Caco-2 (cell line): ENCODE results near the gene CDCP1. TPM values are rescaled to one million over a fixed set of nuclear protein-coding genes. Genes with fewer than 3 reads are reported as not detected.

Experiments
- BruUV-seq: library from RNA; stranded (reverse); fragments of 400-500 nt; replicated peaks from 2 replicates; lab custom pipeline; 2021; lab: Mats Ljungman, UMichigan
- CTCF ChIA-PET: fragments of 300-600 bp; sonication (Branson Sonifier 250); formaldehyde crosslinking; loops from one replicate; lab custom pipeline; 2022; ENCODE audit warnings: antibody characterized with exemption; lab: Charles Lee
- POLR2A ChIA-PET: fragments of 300-600 bp; sonication (Branson Sonifier 250); formaldehyde crosslinking; loops from one replicate; lab custom pipeline; 2022; ENCODE audit warnings: antibody characterized with exemption; lab: Charles Lee
- DNase-seq, 2 experiments: peaks; one replicate each; pipeline versions ENCODE4 v3.0.0 to v3.0.0-alpha.2; 2020 to 2022
- H3K27me3 ChIP-seq: replicated peaks from 2 replicates; pipeline ENCODE4 v1.6.0; 2011; ENCODE audit warnings: low read length; ENCODE audit not compliant: control insufficient read depth, insufficient read depth
- H3K36me3 ChIP-seq: 2 replicates; pipeline ENCODE4 v1.5.1; 2011; ENCODE audit warnings: low read length; ENCODE audit not compliant: control insufficient read depth, insufficient read depth
- H3K4me1 ChIP-seq: fragments of 250-450 bp; sonication (Bioruptor Pico); 2 replicates; pipeline ENCODE4 v1.5.1; 2020; ENCODE audit warnings: mild to moderate bottlenecking
- H3K4me3 ChIP-seq: 2 replicates; pipeline ENCODE4 v1.5.1; 2011; ENCODE audit warnings: low read depth, mild to moderate bottlenecking, control low read depth, low read length
- H3K9me3 ChIP-seq: fragments of 250-450 bp; sonication (Bioruptor Pico); 2 replicates; pipeline ENCODE4 v1.5.1; 2020; ENCODE audit warnings: mild to moderate bottlenecking, moderate library complexity
- H3K27ac Mint-ChIP-seq: one replicate; pipeline ENCODE4 v1.8.0; 2022; ENCODE audit warnings: mixed read lengths; ENCODE audit not compliant: unreplicated experiment
- H3K27me3 Mint-ChIP-seq: one replicate; pipeline ENCODE4 v1.8.0; 2022; ENCODE audit warnings: mixed read lengths; ENCODE audit not compliant: insufficient read depth, unreplicated experiment
- H3K36me3 Mint-ChIP-seq: one replicate; pipeline ENCODE4 v1.8.0; 2022; ENCODE audit warnings: mild to moderate bottlenecking, mixed read lengths; ENCODE audit not compliant: insufficient read depth, unreplicated experiment
- H3K4me1 Mint-ChIP-seq: one replicate; pipeline ENCODE4 v1.8.0; 2022; ENCODE audit warnings: low read depth, mixed read lengths; ENCODE audit not compliant: unreplicated experiment
- H3K4me3 Mint-ChIP-seq: one replicate; pipeline ENCODE4 v1.8.0; 2022; ENCODE audit warnings: mild to moderate bottlenecking, moderate library complexity, mixed read lengths; ENCODE audit not compliant: unreplicated experiment
- H3K9me3 Mint-ChIP-seq: one replicate; pipeline ENCODE4 v1.8.0; 2022; ENCODE audit warnings: mixed read lengths; ENCODE audit not compliant: unreplicated experiment
- intact Hi-C: fragments of 100-400 bp; cut with micrococcal nuclease; formaldehyde crosslinking; loops from one replicate; pipeline ENCODE4 v1.10.0; 2022; ENCODE audit not compliant: unreplicated experiment
- total RNA-seq: library from RNA; stranded (reverse); gene quantifications from 2 replicates; pipeline ENCODE4 v1.2.3, GENCODE V29; 2022
- TF ChIP-seq, protein P1 (sequence below), 2 experiments: fragments of 200-600 bp in 1 of 2; IDR thresholded peaks; 1 replicate in 1 of 2; 2 replicates in 1 of 2; pipeline versions ENCODE4 v1.5.1 to v1.8.0; 2011 to 2022; ENCODE audit warnings: antibody characterized with exemption in 1 of 2, control low read depth in 1 of 2, inconsistent platforms in 1 of 2, low read depth in 1 of 2, low read length in 1 of 2, mild to moderate bottlenecking in 1 of 2, moderate library complexity in 1 of 2; ENCODE audit not compliant: insufficient read depth in 1 of 2, severe bottlenecking in 1 of 2, unreplicated experiment in 1 of 2

Gene CDCP1
- total RNA-seq, 1 experiment from 2014 or later = 22.5 TPM

DNA sequence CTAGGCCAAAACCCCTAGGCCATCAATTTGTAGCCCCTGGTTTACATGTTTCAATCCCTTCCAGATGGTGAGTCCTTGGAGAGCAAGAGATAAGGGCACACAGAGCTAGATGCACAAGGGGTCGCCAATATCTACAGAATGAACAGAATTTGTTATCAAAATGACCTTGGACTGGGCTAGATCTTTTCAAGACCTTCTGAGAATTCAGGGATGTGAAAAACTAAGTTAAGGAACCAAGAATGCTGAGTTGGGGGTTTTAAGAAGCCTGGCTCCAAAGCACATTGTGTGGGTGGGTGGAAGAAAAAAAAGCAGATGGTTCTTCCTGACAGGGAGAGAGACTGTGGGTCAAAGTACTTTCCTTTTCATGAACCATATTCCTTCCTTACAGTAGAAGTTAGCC lies 10.2 kb downstream of the CDCP1 start:
- DNase-seq = no peak
- H3K36me3 ChIP-seq = no peaks in the 10 kb centered on the region
- intact Hi-C loops = no loop called here
- H3K9me3 ChIP-seq = no peaks in the 10 kb centered on the region
- Mint-ChIP-seq H3K4me3 (no peak overlapping the region), H3K36me3 (no peaks in the 10 kb centered on the region), H3K4me1 (peaks cover 15% of the 10 kb centered on the region), H3K9me3 (no peaks in the 10 kb centered on the region), H3K27me3 (no peaks in the 10 kb centered on the region), H3K27ac (no peak overlapping the region)
- peaks cover 36% of the 10 kb centered on the region for H3K4me1 ChIP-seq
- ChIA-PET POLR2A (no interaction called here), CTCF (no interaction called here)
- no peaks in the 10 kb centered on the region for H3K27me3 ChIP-seq
- H3K4me3 ChIP-seq = no peak overlapping the region
- TF ChIP-seq, protein P1, sequence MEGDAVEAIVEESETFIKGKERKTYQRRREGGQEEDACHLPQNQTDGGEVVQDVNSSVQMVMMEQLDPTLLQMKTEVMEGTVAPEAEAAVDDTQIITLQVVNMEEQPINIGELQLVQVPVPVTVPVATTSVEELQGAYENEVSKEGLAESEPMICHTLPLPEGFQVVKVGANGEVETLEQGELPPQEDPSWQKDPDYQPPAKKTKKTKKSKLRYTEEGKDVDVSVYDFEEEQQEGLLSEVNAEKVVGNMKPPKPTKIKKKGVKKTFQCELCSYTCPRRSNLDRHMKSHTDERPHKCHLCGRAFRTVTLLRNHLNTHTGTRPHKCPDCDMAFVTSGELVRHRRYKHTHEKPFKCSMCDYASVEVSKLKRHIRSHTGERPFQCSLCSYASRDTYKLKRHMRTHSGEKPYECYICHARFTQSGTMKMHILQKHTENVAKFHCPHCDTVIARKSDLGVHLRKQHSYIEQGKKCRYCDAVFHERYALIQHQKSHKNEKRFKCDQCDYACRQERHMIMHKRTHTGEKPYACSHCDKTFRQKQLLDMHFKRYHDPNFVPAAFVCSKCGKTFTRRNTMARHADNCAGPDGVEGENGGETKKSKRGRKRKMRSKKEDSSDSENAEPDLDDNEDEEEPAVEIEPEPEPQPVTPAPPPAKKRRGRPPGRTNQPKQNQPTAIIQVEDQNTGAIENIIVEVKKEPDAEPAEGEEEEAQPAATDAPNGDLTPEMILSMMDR (IDR thresholded peaks at IDR 0.05; ENCODE audit: insufficient read depth in 1 of 2, low read depth in 1 of 2, low read length in 1 of 2, severe bottlenecking in 1 of 2, unreplicated experiment in 1 of 2) = no peak
- no TSS peak for BruUV-seq

GRCh38 chr3:45134758-45135521 lies 11.2 kb downstream of the CDCP1 start:
- Mint-ChIP-seq H3K27ac (no peak overlapping the region), H3K36me3 (no peaks in the 10 kb centered on the region), H3K27me3 (no peaks in the 10 kb centered on the region), H3K4me1 (peaks cover 15% of the 10 kb centered on the region), H3K9me3 (no peaks in the 10 kb centered on the region), H3K4me3 (no peak overlapping the region)
- Histone ChIP-seq H3K27me3 (no peaks in the 10 kb centered on the region), H3K4me3 (no peak overlapping the region), H3K9me3 (no peaks in the 10 kb centered on the region), H3K4me1 (peaks cover 26% of the 10 kb centered on the region), H3K36me3 (no peaks in the 10 kb centered on the region)
- DNase-seq = no peak
- POLR2A ChIA-PET = interaction anchor here (0.5 kb wide), 1 partner anchor 82 kb away, joined by 6 read pairs; no protein-coding TSS in a partner anchor
- TF ChIP-seq, protein P1 (IDR thresholded peaks at IDR 0.05; ENCODE audit: insufficient read depth in 1 of 2, low read depth in 1 of 2, low read length in 1 of 2, severe bottlenecking in 1 of 2, unreplicated experiment in 1 of 2) = no peak
- CTCF ChIA-PET = interaction anchor here (0.7 kb wide), 1 partner anchor 142 kb away, joined by 3 read pairs; no protein-coding TSS in a partner anchor
- intact Hi-C loops = no loop called here
- no TSS peak for BruUV-seq

DNA sequence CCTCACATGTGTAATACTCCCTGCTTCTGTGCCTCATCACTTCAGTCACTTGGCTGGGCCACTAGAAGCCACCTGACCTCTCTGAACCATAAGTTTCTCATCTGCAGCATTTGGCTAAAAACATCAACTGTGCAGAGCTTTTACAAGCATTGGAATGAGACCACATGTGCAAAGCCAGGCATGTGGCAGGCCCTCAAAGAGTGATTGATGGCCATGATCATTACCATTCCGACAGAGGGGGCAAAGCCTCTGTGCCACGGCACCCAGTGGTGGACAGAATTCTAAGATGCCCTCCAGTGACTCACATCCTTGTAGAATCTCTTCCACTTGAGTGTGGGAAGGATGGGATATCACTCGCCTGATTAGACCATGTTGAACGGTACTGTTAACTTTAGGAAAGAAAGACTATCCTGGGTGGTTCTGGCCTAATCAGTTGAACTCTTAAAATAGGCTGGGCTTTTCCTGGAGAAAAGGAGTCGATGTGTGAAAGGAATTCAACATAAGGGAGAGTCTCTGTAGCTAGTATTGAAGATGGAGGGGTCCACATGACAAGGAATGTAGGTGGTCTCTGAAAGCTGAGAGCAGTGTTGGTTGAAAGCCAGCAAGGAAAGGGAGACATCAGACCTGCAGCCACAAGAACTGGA lies 13.5 kb downstream of the CDCP1 start:
- no peaks in the 10 kb centered on the region for H3K36me3 ChIP-seq
- BruUV-seq = no TSS peak
- no peak for DNase-seq
- Mint-ChIP-seq H3K27ac (no peak overlapping the region), H3K4me3 (no peak overlapping the region), H3K36me3 (no peaks in the 10 kb centered on the region), H3K27me3 (no peaks in the 10 kb centered on the region), H3K9me3 (no peaks in the 10 kb centered on the region), H3K4me1 (peaks cover 15% of the 10 kb centered on the region)
- no peak overlapping the region for H3K4me3 ChIP-seq
- intact Hi-C loops = no loop called here
- CTCF ChIA-PET = no interaction called here
- no peaks in the 10 kb centered on the region for H3K9me3 ChIP-seq
- TF ChIP-seq, protein P1 (IDR thresholded peaks at IDR 0.05; ENCODE audit: insufficient read depth in 1 of 2, low read depth in 1 of 2, low read length in 1 of 2, severe bottlenecking in 1 of 2, unreplicated experiment in 1 of 2) = no peak
- POLR2A ChIA-PET = no interaction called here
- no peaks in the 10 kb centered on the region for H3K27me3 ChIP-seq
- peaks cover 3% of the 10 kb centered on the region; the same call in 1 of the 2 replicates for H3K4me1 ChIP-seq
